SK-N-SH treated with all-trans-retinoic acid at 6 μM for 48 hours (cell line): ENCODE measurements around the gene EPN3.

Source experiments
- ATAC-seq: fragments of 200-7000 bp; cut with Tn5 transposase; 3 replicates; pipeline ENCODE4 v1.9.1; 2020; ENCODE audit warnings: mild to moderate bottlenecking, moderate library complexity
- ARNTL ChIP-seq: fragments of 450-650 bp; formaldehyde crosslinking; IDR thresholded peaks from 2 replicates; pipeline ENCODE4 v1.5.0; 2020; ENCODE audit warnings: low read depth, mild to moderate bottlenecking, moderate library complexity, borderline replicate concordance
- BACH2 ChIP-seq: fragments of 250-450 bp; sonication (Bioruptor Pico); IDR thresholded peaks from 2 replicates; pipeline ENCODE4 v1.9.0; 2021; ENCODE audit warnings: mild to moderate bottlenecking, borderline replicate concordance
- CSDC2 ChIP-seq: fragments of 250-450 bp; sonication (Bioruptor Pico); IDR thresholded peaks from 2 replicates; pipeline ENCODE4 v1.5.0; 2020; ENCODE audit warnings: mild to moderate bottlenecking, moderate library complexity
- ESRRG ChIP-seq: fragments of 250-450 bp; sonication (Bioruptor Pico); IDR thresholded peaks from 2 replicates; pipeline ENCODE4 v1.6.1; 2021; ENCODE audit warnings: mild to moderate bottlenecking
- ISL1 ChIP-seq: fragments of 250-450 bp; sonication (Bioruptor Pico); IDR thresholded peaks from 2 replicates; pipeline ENCODE4 v2.1.2; 2022; ENCODE audit warnings: mild to moderate bottlenecking, moderate library complexity
- OSR1 ChIP-seq: fragments of 250-450 bp; sonication (Bioruptor Pico); IDR thresholded peaks from 2 replicates; pipeline ENCODE4 v1.8.0; 2022; ENCODE audit warnings: moderate library complexity, mild to moderate bottlenecking, inconsistent platforms
- POU6F1 ChIP-seq: fragments of 250-450 bp; sonication (Bioruptor Pico); IDR thresholded peaks from 2 replicates; pipeline ENCODE4 v1.8.0; 2021; ENCODE audit warnings: low read depth, mild to moderate bottlenecking, moderate library complexity, borderline replicate concordance
- RARB ChIP-seq: fragments of 250-450 bp; sonication (Bioruptor Pico); IDR thresholded peaks from 2 replicates; pipeline ENCODE4 v1.8.0; 2021; ENCODE audit warnings: mild to moderate bottlenecking, moderate library complexity
- SNAI2 ChIP-seq: fragments of 250-450 bp; sonication (Bioruptor Pico); IDR thresholded peaks from 2 replicates; pipeline ENCODE4 v1.5.0; 2020; ENCODE audit warnings: mild to moderate bottlenecking, moderate library complexity
- TOX ChIP-seq: fragments of 250-450 bp; sonication (Bioruptor Pico); IDR thresholded peaks from 2 replicates; pipeline ENCODE4 v1.8.0; 2021; ENCODE audit warnings: mild to moderate bottlenecking, moderate library complexity, borderline replicate concordance
- TSHZ2 ChIP-seq: fragments of 250-450 bp; sonication (Bioruptor Pico); IDR thresholded peaks from 2 replicates; pipeline ENCODE4 v1.5.0; 2020; ENCODE audit warnings: mild to moderate bottlenecking, moderate library complexity
- ZC3H10 ChIP-seq: fragments of 250-450 bp; sonication (Bioruptor Pico); IDR thresholded peaks from 2 replicates; pipeline ENCODE4 v1.5.1; 2021; ENCODE audit warnings: mild to moderate bottlenecking, moderate library complexity
- ZFP3 ChIP-seq: fragments of 250-450 bp; sonication (Bioruptor Pico); IDR thresholded peaks from 2 replicates; pipeline ENCODE4 v1.5.0; 2020; ENCODE audit warnings: mild to moderate bottlenecking, moderate library complexity
- ZNF565 ChIP-seq: fragments of 450-650 bp; formaldehyde crosslinking; conservative IDR thresholded peaks from 2 replicates; pipeline ENCODE4 v1.5.0; 2020; ENCODE audit warnings: low read depth, mild to moderate bottlenecking, moderate library complexity
- ZNF70 ChIP-seq: fragments of 450-650 bp; formaldehyde crosslinking; IDR thresholded peaks from 2 replicates; pipeline ENCODE4 v1.5.0; 2020; ENCODE audit warnings: mild to moderate bottlenecking, moderate library complexity
- ZNF8 ChIP-seq: fragments of 450-650 bp; formaldehyde crosslinking; IDR thresholded peaks from 2 replicates; pipeline ENCODE4 v1.5.0; 2020; ENCODE audit warnings: mild to moderate bottlenecking, moderate library complexity
- TF ChIP-seq, protein P1 (sequence below): fragments of 250-450 bp; sonication (Bioruptor Pico); IDR thresholded peaks from 2 replicates; pipeline ENCODE4 v1.5.1; 2020; ENCODE audit warnings: low read depth, mild to moderate bottlenecking, moderate library complexity
- TF ChIP-seq, protein P2 (sequence below): fragments of 250-450 bp; sonication (Bioruptor Pico); IDR thresholded peaks from 2 replicates; pipeline ENCODE4 v1.5.1; 2021; ENCODE audit warnings: mild to moderate bottlenecking, moderate library complexity
- TF ChIP-seq, protein P3 (sequence below): fragments of 250-450 bp; sonication (Bioruptor Pico); IDR thresholded peaks from 2 replicates; pipeline ENCODE4 v1.8.0; 2020; ENCODE audit warnings: mild to moderate bottlenecking, moderate library complexity, borderline replicate concordance

Gene EPN3

DNA sequence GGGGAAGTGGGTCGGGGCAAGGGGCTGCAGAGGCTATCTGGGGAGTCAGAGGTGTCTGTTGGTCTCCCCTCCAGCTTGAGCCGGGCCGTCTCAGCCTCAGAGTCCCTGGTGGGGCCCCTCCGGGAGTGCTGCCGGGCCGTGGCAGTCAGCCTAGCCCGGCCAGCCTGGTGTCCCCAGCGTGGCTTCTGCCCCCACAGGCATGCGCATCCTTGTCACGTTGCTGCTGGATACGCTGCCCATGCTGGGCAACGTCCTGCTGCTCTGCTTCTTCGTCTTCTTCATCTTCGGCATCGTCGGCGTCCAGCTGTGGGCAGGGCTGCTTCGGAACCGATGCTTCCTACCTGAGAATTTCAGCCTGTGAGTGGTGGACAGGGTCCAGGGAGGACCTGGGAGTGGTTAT, 39.1 kb downstream of the EPN3 start:
- TF ChIP-seq BACH2 (no peak), CSDC2 (CRISPR knock-in tag) (no peak), TOX (no peak), ARNTL (CRISPR knock-in tag) (no peak), ZFP3 (CRISPR knock-in tag) (no peak), RARB (no peak), ZNF8 (CRISPR knock-in tag) (no peak), POU6F1 (CRISPR knock-in tag) (no peak), ZC3H10 (CRISPR knock-in tag) (no peak), ISL1 (CRISPR knock-in tag) (no peak), SNAI2 (CRISPR knock-in tag) (no peak), ESRRG (CRISPR knock-in tag) (no peak)
- TF ChIP-seq, protein P1, sequence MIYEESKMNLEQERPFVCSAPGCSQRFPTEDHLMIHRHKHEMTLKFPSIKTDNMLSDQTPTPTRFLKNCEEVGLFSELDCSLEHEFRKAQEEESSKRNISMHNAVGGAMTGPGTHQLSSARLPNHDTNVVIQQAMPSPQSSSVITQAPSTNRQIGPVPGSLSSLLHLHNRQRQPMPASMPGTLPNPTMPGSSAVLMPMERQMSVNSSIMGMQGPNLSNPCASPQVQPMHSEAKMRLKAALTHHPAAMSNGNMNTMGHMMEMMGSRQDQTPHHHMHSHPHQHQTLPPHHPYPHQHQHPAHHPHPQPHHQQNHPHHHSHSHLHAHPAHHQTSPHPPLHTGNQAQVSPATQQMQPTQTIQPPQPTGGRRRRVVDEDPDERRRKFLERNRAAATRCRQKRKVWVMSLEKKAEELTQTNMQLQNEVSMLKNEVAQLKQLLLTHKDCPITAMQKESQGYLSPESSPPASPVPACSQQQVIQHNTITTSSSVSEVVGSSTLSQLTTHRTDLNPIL (CRISPR knock-in tag), result no peak
- TF ChIP-seq, protein P2, sequence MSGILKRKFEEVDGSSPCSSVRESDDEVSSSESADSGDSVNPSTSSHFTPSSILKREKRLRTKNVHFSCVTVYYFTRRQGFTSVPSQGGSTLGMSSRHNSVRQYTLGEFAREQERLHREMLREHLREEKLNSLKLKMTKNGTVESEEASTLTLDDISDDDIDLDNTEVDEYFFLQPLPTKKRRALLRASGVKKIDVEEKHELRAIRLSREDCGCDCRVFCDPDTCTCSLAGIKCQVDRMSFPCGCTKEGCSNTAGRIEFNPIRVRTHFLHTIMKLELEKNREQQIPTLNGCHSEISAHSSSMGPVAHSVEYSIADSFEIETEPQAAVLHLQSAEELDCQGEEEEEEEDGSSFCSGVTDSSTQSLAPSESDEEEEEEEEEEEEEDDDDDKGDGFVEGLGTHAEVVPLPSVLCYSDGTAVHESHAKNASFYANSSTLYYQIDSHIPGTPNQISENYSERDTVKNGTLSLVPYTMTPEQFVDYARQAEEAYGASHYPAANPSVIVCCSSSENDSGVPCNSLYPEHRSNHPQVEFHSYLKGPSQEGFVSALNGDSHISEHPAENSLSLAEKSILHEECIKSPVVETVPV (CRISPR knock-in tag), result no peak
- TF ChIP-seq, protein P3, sequence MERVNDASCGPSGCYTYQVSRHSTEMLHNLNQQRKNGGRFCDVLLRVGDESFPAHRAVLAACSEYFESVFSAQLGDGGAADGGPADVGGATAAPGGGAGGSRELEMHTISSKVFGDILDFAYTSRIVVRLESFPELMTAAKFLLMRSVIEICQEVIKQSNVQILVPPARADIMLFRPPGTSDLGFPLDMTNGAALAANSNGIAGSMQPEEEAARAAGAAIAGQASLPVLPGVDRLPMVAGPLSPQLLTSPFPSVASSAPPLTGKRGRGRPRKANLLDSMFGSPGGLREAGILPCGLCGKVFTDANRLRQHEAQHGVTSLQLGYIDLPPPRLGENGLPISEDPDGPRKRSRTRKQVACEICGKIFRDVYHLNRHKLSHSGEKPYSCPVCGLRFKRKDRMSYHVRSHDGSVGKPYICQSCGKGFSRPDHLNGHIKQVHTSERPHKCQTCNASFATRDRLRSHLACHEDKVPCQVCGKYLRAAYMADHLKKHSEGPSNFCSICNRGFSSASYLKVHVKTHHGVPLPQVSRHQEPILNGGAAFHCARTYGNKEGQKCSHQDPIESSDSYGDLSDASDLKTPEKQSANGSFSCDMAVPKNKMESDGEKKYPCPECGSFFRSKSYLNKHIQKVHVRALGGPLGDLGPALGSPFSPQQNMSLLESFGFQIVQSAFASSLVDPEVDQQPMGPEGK, result no peak

DNA sequence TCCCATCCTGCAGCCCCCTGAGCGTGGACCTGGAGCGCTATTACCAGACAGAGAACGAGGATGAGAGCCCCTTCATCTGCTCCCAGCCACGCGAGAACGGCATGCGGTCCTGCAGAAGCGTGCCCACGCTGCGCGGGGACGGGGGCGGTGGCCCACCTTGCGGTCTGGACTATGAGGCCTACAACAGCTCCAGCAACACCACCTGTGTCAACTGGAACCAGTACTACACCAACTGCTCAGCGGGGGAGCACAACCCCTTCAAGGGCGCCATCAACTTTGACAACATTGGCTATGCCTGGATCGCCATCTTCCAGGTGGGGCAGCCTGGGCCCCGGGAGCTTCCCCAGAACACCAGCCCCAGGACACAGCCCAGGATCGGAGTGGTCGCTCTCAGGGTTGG, 40.0 kb downstream of the EPN3 start:
- TF ChIP-seq POU6F1 (CRISPR knock-in tag), result no peak
- TF ChIP-seq ZNF70 (CRISPR knock-in tag), result no peak
- TF ChIP-seq, protein P2 (CRISPR knock-in tag), result no peak
- TF ChIP-seq, protein P3, result no peak
- no peak for TF ChIP-seq ZNF8 (CRISPR knock-in tag)
- TF ChIP-seq BACH2, result no peak
- TF ChIP-seq, protein P1 (CRISPR knock-in tag), result no peak
- TF ChIP-seq ZNF565 (CRISPR knock-in tag), result no peak
- no peak for TF ChIP-seq OSR1
- no peak for TF ChIP-seq TSHZ2 (CRISPR knock-in tag)
- TF ChIP-seq TOX, result no peak
- no peak for TF ChIP-seq ESRRG (CRISPR knock-in tag)
- no peak for TF ChIP-seq ISL1 (CRISPR knock-in tag)
- no peak for ATAC-seq

More for the DNA sequence above, 39.1 kb downstream of the EPN3 start:
- ATAC-seq, result no peak
